HepG2 (cell line): ENCODE data around the gene TECTB. TPM values are rescaled to one million over a fixed set of nuclear protein-coding genes. Genes with fewer than 3 reads are reported as not detected.
A peak's percentile ranks its signal among the peaks of the same experiment; 100 is the strongest.

Experiments used
- ATAC-seq: fragments of 200-7000 bp; cut with Tn5 transposase; 3 replicates; pipeline ENCODE4 v1.9.1; 2020; ENCODE audit warnings: mild to moderate bottlenecking, moderate library complexity
- BruUV-seq: library from RNA; stranded (reverse); fragments of 400-500 nt; replicated peaks from 2 replicates; lab custom pipeline; 2021; lab: Mats Ljungman, UMichigan
- CTCF ChIA-PET: fragments of 300-600 bp; formaldehyde crosslinking; extraction: SDS; loops from one replicate; lab custom pipeline; 2021; ENCODE audit warnings: low total read pairs, inconsistent platforms, low intra/inter-chr PET ratio; lab: Yijun Ruan, JAX
- POLR2A ChIA-PET: fragments of 350-600 bp; sonication (Branson Sonifier 250); formaldehyde crosslinking; loops from one replicate; lab custom pipeline; 2020; ENCODE audit warnings: antibody characterized with exemption, inconsistent platforms; lab: Yijun Ruan, JAX
- DNase-seq: peaks from one replicate; pipeline ENCODE4 v3.0.0-alpha.2; 2015; ENCODE audit warnings: low spot score
- FAIRE-seq: peaks from 3 replicates; lab custom pipeline; 2011; peaks lifted over from hg19 to GRCh38; lab: Jason Lieb, UNC
- H2AFZ ChIP-seq: one replicate; pipeline ENCODE4 v1.6.1; 2011; ENCODE audit warnings: low read length, inconsistent platforms
- H3K27ac ChIP-seq: fragments of 300-600 bp; 3 replicates; pipeline ENCODE4 v1.8.0; 2011; ENCODE audit warnings: mixed run types, mild to moderate bottlenecking, mixed read lengths, low read length, inconsistent platforms; ENCODE audit not compliant: insufficient read depth; ENCODE audit errors: extremely low read length
- H3K27me3 ChIP-seq, 2 experiments: fragments of 200-600 bp in 1 of 2; 2 replicates in 1 of 2; 3 replicates in 1 of 2; pipeline versions ENCODE4 v1.6.0 to v1.8.0; 2011; ENCODE audit warnings: low read length in 2 of 2, mild to moderate bottlenecking in 2 of 2, moderate library complexity in 2 of 2, inconsistent platforms in 1 of 2; ENCODE audit not compliant: insufficient read depth in 2 of 2, control insufficient read depth in 1 of 2
- H3K36me3 ChIP-seq, 2 experiments: fragments of 200-600 bp in 1 of 2; replicated peaks in 1 of 2; 2 replicates in 1 of 2; 3 replicates in 1 of 2; pipeline versions ENCODE4 v1.5.1 to v1.8.0; 2011; ENCODE audit warnings: low read length in 2 of 2, inconsistent platforms in 1 of 2; ENCODE audit not compliant: insufficient read depth in 2 of 2, control insufficient read depth in 1 of 2
- H3K4me1 ChIP-seq: 2 replicates; pipeline ENCODE4 v1.5.1; 2012; ENCODE audit warnings: low read length, inconsistent platforms; ENCODE audit not compliant: insufficient read depth
- H3K4me2 ChIP-seq: 2 replicates; pipeline ENCODE4 v1.6.0; 2011; ENCODE audit warnings: low read depth, low read length, inconsistent platforms
- H3K4me3 ChIP-seq, 3 experiments: fragments of 200-600 bp in 1 of 3; sonication (generic), shearing (Covaris generic) in 1 of 3; replicated peaks in 1 of 3; 2 replicates each; pipeline ENCODE4 v1.5.1; 2011 to 2016; ENCODE audit warnings: low read length in 3 of 3, inconsistent platforms in 2 of 3, low read depth in 2 of 3, mild to moderate bottlenecking in 2 of 3, control low read depth in 1 of 3, mixed read lengths in 1 of 3; ENCODE audit not compliant: insufficient read depth in 1 of 3
- H3K79me2 ChIP-seq: one replicate; pipeline ENCODE4 v1.6.1; 2011; ENCODE audit warnings: low read length, inconsistent platforms; ENCODE audit not compliant: insufficient read depth
- H3K9ac ChIP-seq: 2 replicates; pipeline ENCODE4 v1.6.0; 2011; ENCODE audit warnings: mild to moderate bottlenecking, low read depth, low read length, inconsistent platforms; ENCODE audit not compliant: insufficient read depth
- H3K9me3 ChIP-seq: 2 replicates; pipeline ENCODE4 v1.5.1; 2012; ENCODE audit warnings: mild to moderate bottlenecking, low read length
- H4K20me1 ChIP-seq: 2 replicates; pipeline ENCODE4 v1.6.0; 2011; ENCODE audit warnings: inconsistent platforms, mild to moderate bottlenecking, low read length, moderate library complexity; ENCODE audit not compliant: insufficient read depth
- ARNTL ChIP-seq: sonication (generic); formaldehyde crosslinking; IDR thresholded peaks from 2 replicates; pipeline ENCODE4 v1.4.0; 2020; ENCODE audit warnings: mild to moderate bottlenecking, missing genetic modification reagents
- ATAD3A ChIP-seq: sonication (generic); formaldehyde crosslinking; IDR thresholded peaks from 2 replicates; pipeline ENCODE4 v1.4.0; 2020; ENCODE audit warnings: missing genetic modification reagents
- GFI1 ChIP-seq: sonication (generic); formaldehyde crosslinking; IDR thresholded peaks from 2 replicates; pipeline ENCODE4 v1.5.0; 2020; ENCODE audit warnings: missing genetic modification reagents, mild to moderate bottlenecking, borderline replicate concordance
- HDAC6 ChIP-seq: fragments of 200-600 bp; sonication (generic); IDR thresholded peaks from 2 replicates; pipeline ENCODE4 v1.7.0; 2017; ENCODE audit warnings: mild to moderate bottlenecking, antibody characterized with exemption, low read length, low read depth
- KDM3A ChIP-seq: IDR thresholded peaks from 2 replicates; pipeline ENCODE4 v1.6.1; 2018; ENCODE audit warnings: low read depth, missing compliant biosample characterization
- MIER3 ChIP-seq: IDR thresholded peaks from 2 replicates; pipeline ENCODE4 v1.6.1; 2016; ENCODE audit warnings: missing compliant biosample characterization, borderline replicate concordance
- PAF1 ChIP-seq: IDR thresholded peaks from 2 replicates; pipeline ENCODE4 v1.6.1; 2016; ENCODE audit warnings: missing genetic modification reagents, missing compliant biosample characterization
- PTBP1 ChIP-seq: fragments of 200-400 bp; formaldehyde crosslinking; IDR thresholded peaks from 2 replicates; pipeline ENCODE4 v1.6.1; 2018; ENCODE audit warnings: low read length, low read depth; ENCODE audit not compliant: poor library complexity, severe bottlenecking
- SIX4 ChIP-seq: sonication (generic); formaldehyde crosslinking; IDR thresholded peaks from 2 replicates; pipeline ENCODE4 v1.4.0; 2020; ENCODE audit warnings: missing genetic modification reagents
- TOPORS ChIP-seq: sonication (generic); formaldehyde crosslinking; IDR thresholded peaks from 2 replicates; pipeline ENCODE4 v1.8.0; 2023; ENCODE audit warnings: mild to moderate bottlenecking, missing genetic modification reagents
- ZFP62 ChIP-seq: sonication (generic); formaldehyde crosslinking; IDR thresholded peaks from 2 replicates; pipeline ENCODE4 v1.4.0; 2020; ENCODE audit warnings: missing genetic modification reagents
- ZKSCAN1 ChIP-seq: fragments of 150-350 bp; IDR thresholded peaks from 2 replicates; pipeline ENCODE4 v1.6.1; 2014; ENCODE audit warnings: low read length
- ZNF879 ChIP-seq: sonication (generic); formaldehyde crosslinking; IDR thresholded peaks from 2 replicates; pipeline ENCODE4 v1.8.1; 2023; ENCODE audit warnings: missing genetic modification reagents
- WGBS: methylation state at CpG from one replicate; pipeline ENCODE4 v1.1.6; 2017; ENCODE audit warnings: low lambda C conversion rate; 5-methylcytosine and 5-hydroxymethylcytosine counted together
- in situ Hi-C: cut with HindIII; loops from 2 replicates; pipeline ENCODE4 v1.10.0; 2017; ENCODE audit warnings: low pct_unique_long_range_greater_than_20kb; ENCODE audit not compliant: extremely low pct_ligation_motif_present
- intact Hi-C: fragments of 100-400 bp; cut with micrococcal nuclease; formaldehyde crosslinking; loops from one replicate; pipeline ENCODE4 v1.10.0; 2022; ENCODE audit not compliant: unreplicated experiment
- polyA plus RNA-seq, 8 experiments: library from polyadenylated mRNA; depleted of rRNA in 3 of 8; stranded (reverse) in 7 of 8; unstranded in 1 of 8; fragments of >200 nt; fragmentation: Illumina TruSeq in 4 of 8; extraction: Trizol in 4 of 8; gene quantifications; 2 replicates each; pipeline versions ENCODE4 v1.2.1 to v1.2.3, GENCODE V29; 2011 to 2016; ENCODE audit warnings: low read depth in 4 of 8, missing spikeins in 1 of 8, mixed read lengths in 1 of 8; ENCODE audit not compliant: insufficient read depth in 1 of 8
- total RNA-seq, 5 experiments: library from RNA; depleted of rRNA; stranded (reverse); fragments of >200 nt; fragmentation: Illumina TruSeq; extraction: Trizol; gene quantifications; 2 replicates each; pipeline ENCODE4 v1.2.3, GENCODE V29; 2016; ENCODE audit warnings: low read depth in 1 of 5
- TF ChIP-seq, protein P1 (sequence below): sonication (generic); formaldehyde crosslinking; IDR thresholded peaks from 2 replicates; pipeline ENCODE4 v1.9.0; 2021; ENCODE audit warnings: missing genetic modification reagents, borderline replicate concordance

TECTB gene
- total and polyA plus RNA-seq, 2 of the 13 experiments (the other 11 are each of a cell fraction or from before 2014, with no cell fraction given), result 0.78 to 1.8 TPM

DNA sequence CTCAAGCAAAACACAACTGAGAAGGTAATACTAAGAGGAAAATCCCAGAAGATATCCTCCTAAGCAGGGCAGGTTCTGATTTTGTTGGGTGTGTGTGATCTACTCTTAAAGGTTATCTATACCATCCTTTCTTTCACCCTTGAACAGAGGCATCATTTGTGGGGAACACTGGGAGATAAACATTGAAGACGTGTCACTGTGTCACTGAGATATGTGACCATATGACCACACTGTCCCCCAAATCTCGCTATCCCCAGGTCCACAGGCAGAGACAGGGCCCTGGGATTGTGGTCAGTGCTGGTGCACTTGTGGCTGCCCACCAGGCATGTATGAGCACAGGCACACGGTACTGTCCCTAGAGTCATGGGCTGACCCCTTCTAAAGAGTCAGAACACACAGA, 30.0 kb downstream of the TECTB start:
- no peak overlapping the region for H2AFZ ChIP-seq
- FAIRE-seq (no peak), DNase-seq (no peak), ATAC-seq (peak; percentile 48)
- no peaks in the 10 kb centered on the region for H4K20me1 ChIP-seq
- no peak overlapping the region for H3K27ac ChIP-seq
- no peaks in the 10 kb centered on the region for H3K36me3 ChIP-seq
- peaks cover 58% of the 10 kb centered on the region for H3K4me1 ChIP-seq
- H3K4me3 ChIP-seq, result no peak overlapping the region
- intact Hi-C loops, result loop anchor here (10.0 kb wide), 1 partner anchor 288 kb away; no protein-coding TSS in a partner anchor
- H3K9me3 ChIP-seq, result no peaks in the 10 kb centered on the region
- CTCF ChIA-PET, result interaction anchor here (1.3 to 2.2 kb wide), 3 partner anchors 122 to 197 kb away, joined by 4 to 12 read pairs (median 7); no protein-coding TSS in a partner anchor
- 0 out of 2 replicates have a peak overlapping the region, but pooled peaks have one; percentile 23 for H3K4me2 ChIP-seq
- H3K79me2 ChIP-seq, result no peaks in the 10 kb centered on the region
- TF ChIP-seq KDM3A (CRISPR knock-in tag) (no peak), ARNTL (no peak), GFI1 (CRISPR knock-in tag) (no peak), MIER3 (CRISPR knock-in tag) (no peak), ATAD3A (CRISPR knock-in tag) (no peak), PAF1 (no peak), ZKSCAN1 (no peak), PTBP1 (no peak), ZFP62 (no peak), HDAC6 (no peak), SIX4 (CRISPR knock-in tag) (no peak), ZNF879 (CRISPR knock-in tag) (no peak), TOPORS (CRISPR knock-in tag) (no peak)
- TF ChIP-seq, protein P1, sequence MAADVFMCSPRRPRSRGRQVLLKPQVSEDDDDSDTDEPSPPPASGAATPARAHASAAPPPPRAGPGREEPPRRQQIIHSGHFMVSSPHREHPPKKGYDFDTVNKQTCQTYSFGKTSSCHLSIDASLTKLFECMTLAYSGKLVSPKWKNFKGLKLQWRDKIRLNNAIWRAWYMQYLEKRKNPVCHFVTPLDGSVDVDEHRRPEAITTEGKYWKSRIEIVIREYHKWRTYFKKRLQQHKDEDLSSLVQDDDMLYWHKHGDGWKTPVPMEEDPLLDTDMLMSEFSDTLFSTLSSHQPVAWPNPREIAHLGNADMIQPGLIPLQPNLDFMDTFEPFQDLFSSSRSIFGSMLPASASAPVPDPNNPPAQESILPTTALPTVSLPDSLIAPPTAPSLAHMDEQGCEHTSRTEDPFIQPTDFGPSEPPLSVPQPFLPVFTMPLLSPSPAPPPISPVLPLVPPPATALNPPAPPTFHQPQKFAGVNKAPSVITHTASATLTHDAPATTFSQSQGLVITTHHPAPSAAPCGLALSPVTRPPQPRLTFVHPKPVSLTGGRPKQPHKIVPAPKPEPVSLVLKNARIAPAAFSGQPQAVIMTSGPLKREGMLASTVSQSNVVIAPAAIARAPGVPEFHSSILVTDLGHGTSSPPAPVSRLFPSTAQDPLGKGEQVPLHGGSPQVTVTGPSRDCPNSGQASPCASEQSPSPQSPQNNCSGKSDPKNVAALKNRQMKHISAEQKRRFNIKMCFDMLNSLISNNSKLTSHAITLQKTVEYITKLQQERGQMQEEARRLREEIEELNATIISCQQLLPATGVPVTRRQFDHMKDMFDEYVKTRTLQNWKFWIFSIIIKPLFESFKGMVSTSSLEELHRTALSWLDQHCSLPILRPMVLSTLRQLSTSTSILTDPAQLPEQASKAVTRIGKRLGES (CRISPR knock-in tag), result no peak
- in situ Hi-C loops, result loop anchor here (5.0 to 25.0 kb wide), 3 partner anchors 176 to 1226 kb away; partner anchors contain the start of gene ADRA2A
- WGBS, result 73% methylated on average over 3 of the region's 3 CpGs
- H3K9ac ChIP-seq, result no peak overlapping the region
- no TSS peak for BruUV-seq
- POLR2A ChIA-PET, result no interaction called here
- H3K27me3 ChIP-seq, result no peaks in the 10 kb centered on the region
